Uterus (tissue), 4 donors: ENCODE measurements around the gene ADARB1. TPM values are rescaled to one million over a fixed set of nuclear protein-coding genes. Genes with fewer than 3 reads are reported as not detected.
"Not testable (repeated sequence)": the region's sequence is repeated elsewhere in the genome, so short reads cannot be mapped to it uniquely, and the experiment has no call there.

Experiments used
- DNase-seq, 2 donors: peaks; one replicate each; pipeline ENCODE4 v3.0.0-alpha.2; 2019 to 2020
- H3K27ac ChIP-seq, 2 donors: fragments of 200-600 bp; sonication (generic); 1 replicate in 1 of 2; 2 replicates in 1 of 2; pipeline ENCODE4 v1.5.1; 2016 to 2018
- H3K27me3 ChIP-seq, 2 donors: fragments of 200-600 bp; sonication (generic); one replicate each; pipeline ENCODE4 v1.5.1; 2018 to 2019; ENCODE audit warnings: control low read depth in 1 of 2
- H3K36me3 ChIP-seq, 2 donors: fragments of 200-600 bp; sonication (generic); one replicate each; pipeline ENCODE4 v1.5.1; 2019; ENCODE audit warnings: control low read depth in 1 of 2
- H3K4me1 ChIP-seq, 2 donors: fragments of 200-600 bp; sonication (generic); one replicate each; pipeline ENCODE4 v1.5.1; 2018 to 2019; ENCODE audit warnings: control low read depth in 1 of 2
- H3K4me3 ChIP-seq, 2 donors: fragments of 200-600 bp; sonication (generic); 1 replicate in 1 of 2; 2 replicates in 1 of 2; pipeline ENCODE4 v1.5.1; 2018 to 2019; ENCODE audit warnings: mild to moderate bottlenecking in 1 of 2
- H3K9me3 ChIP-seq, 2 donors: fragments of 200-600 bp; sonication (generic); one replicate each; pipeline ENCODE4 v1.5.1; 2019; ENCODE audit warnings: control low read depth in 1 of 2
- POLR2A ChIP-seq, 2 donors: fragments of 450-650 bp; IDR thresholded peaks; one replicate each; pipeline ENCODE4 v1.6.1; 2016; ENCODE audit warnings: antibody characterized with exemption in 2 of 2, mild to moderate bottlenecking in 1 of 2, moderate library complexity in 1 of 2
- intact Hi-C: fragments of 100-400 bp; cut with DNase I; formaldehyde crosslinking; loops from one replicate; pipeline ENCODE4 v1.15.1; 2023; ENCODE audit warnings: low total_unique reads
- total RNA-seq, 4 donors: library from RNA; depleted of rRNA in 3 of 4; stranded (reverse); fragments of >200 nt in 3 of 4; gene quantifications; one replicate each; pipeline versions ENCODE4 v1.1.0 to v1.2.4, GENCODE V29; 2014 to 2023
- TF ChIP-seq, protein P1 (sequence below), 4 experiments: fragments of 200-600 bp in 2 of 4; fragments of 450-650 bp in 2 of 4; sonication (generic) in 2 of 4; IDR thresholded peaks; one replicate each; pipeline ENCODE4 v1.5.1; 2016 to 2019; ENCODE audit warnings: antibody characterized with exemption in 4 of 4, mild to moderate bottlenecking in 2 of 4, moderate library complexity in 1 of 4
- donor health status: DM: yes; HTN: yes; CAD: no.

The ADARB1 gene
- total RNA-seq, 4 donors from 2014 or later, result 21.8 to 69.6 (median 43.3) TPM

DNA sequence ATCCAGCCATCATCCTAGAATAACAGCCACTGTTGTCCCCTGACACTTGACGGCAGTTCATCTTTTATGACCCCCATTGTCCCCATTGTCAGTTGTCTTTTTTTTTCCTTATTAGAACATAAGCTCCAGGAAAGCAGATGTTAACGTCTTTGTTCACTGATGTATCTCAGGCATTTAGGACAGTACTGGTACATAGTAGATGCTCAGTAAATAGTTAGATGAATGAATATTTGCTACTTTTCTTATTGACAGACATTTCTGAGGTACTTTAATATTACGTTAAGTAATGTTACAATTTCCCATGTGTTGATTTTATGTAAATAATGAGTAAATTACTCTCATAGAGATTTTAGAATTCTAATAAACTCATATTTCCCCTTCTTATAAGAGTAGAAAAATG is 69.5 kb downstream of the ADARB1 start:
- intact Hi-C loops, result no loop called here
- Histone ChIP-seq H3K27ac (no peak overlapping the region), H3K9me3 (no peaks in the 10 kb centered on the region), H3K4me1 (no peaks in the 10 kb centered on the region), H3K27me3 (no peaks in the 10 kb centered on the region), H3K36me3 (no peaks in the 10 kb centered on the region), H3K4me3 (no peak overlapping the region)
- TF ChIP-seq POLR2A (IDR thresholded peaks at IDR 0.05), result no peak
- TF ChIP-seq, protein P1, sequence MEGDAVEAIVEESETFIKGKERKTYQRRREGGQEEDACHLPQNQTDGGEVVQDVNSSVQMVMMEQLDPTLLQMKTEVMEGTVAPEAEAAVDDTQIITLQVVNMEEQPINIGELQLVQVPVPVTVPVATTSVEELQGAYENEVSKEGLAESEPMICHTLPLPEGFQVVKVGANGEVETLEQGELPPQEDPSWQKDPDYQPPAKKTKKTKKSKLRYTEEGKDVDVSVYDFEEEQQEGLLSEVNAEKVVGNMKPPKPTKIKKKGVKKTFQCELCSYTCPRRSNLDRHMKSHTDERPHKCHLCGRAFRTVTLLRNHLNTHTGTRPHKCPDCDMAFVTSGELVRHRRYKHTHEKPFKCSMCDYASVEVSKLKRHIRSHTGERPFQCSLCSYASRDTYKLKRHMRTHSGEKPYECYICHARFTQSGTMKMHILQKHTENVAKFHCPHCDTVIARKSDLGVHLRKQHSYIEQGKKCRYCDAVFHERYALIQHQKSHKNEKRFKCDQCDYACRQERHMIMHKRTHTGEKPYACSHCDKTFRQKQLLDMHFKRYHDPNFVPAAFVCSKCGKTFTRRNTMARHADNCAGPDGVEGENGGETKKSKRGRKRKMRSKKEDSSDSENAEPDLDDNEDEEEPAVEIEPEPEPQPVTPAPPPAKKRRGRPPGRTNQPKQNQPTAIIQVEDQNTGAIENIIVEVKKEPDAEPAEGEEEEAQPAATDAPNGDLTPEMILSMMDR (IDR thresholded peaks at IDR 0.05), result no peak
- DNase-seq, result no peak

DNA sequence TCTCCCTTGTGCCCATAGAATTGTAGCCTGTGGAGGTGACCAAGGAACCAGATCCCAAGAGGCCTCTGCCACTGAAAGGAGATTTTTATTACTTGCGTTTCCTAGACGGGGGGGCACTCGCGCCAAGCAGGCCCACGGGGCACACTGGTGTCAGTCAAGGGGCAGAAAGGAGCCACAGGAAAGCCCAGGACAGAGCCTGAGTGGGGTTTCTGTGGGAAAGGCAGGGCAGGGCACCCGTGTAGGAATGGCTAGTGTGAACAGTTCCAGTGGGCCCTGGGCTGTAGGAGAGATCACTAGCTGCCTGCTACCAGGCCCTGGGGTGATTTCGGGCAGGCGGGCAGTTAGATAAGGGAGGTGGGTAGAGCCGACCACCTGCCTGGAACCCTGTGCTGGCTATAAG is 70.8 kb downstream of the ADARB1 start:
- H3K27me3 ChIP-seq, result no peaks in the 10 kb centered on the region
- DNase-seq, result no peak
- TF ChIP-seq, protein P1 (IDR thresholded peaks at IDR 0.05), result no peak
- no peak for TF ChIP-seq POLR2A (IDR thresholded peaks at IDR 0.05)
- intact Hi-C loops, result no loop called here
- H3K4me1 ChIP-seq, result no peaks in the 10 kb centered on the region
- H3K4me3 ChIP-seq, result no peak overlapping the region
- H3K36me3 ChIP-seq, result no peaks in the 10 kb centered on the region
- H3K27ac ChIP-seq, result no peak overlapping the region
- no peaks in the 10 kb centered on the region for H3K9me3 ChIP-seq

DNA sequence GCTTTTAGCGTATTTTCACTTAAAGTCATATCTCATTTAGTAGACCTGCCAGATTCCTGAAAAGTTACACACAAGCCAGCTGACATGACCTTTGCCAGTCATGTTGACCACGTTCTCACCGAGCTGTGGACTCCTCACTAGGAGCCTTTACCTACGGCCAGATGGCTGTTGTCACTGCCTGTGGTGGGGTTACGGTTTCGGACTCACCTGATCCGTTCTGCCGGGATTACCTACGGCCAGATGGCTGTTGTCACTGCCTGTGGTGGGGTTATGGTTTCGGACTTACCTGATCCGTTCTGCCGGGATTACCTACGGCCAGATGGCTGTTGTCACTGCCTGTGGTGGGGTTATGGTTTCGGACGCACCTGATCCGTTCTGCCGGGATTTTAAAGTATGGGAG is 71.5 kb downstream of the ADARB1 start:
- H3K27me3 ChIP-seq, H3K4me1 ChIP-seq, DNase-seq, H3K4me3 ChIP-seq, H3K36me3 ChIP-seq, intact Hi-C loops, H3K9me3 ChIP-seq, H3K27ac ChIP-seq: not testable (repeated sequence)

DNA sequence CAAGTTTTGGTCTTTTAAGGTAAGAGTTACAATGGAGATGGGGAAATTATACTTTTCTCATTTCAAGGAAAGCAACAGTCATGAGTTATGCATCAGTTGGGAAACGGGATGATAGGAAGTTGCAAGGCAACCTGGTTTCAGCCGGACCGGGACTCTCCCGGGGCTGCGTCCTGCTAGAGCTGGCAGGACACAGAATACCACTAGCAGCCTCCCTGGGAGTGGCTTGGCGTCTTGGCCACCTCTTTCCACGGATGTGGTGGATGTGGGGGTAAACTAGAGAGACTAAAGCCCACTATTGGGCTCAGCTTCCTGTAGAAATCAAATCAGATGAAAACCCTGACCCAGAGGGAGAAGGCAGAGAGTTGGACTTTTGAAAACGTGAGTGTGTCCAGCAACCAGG is 71.9 kb downstream of the ADARB1 start:
- DNase-seq, result no peak

DNA sequence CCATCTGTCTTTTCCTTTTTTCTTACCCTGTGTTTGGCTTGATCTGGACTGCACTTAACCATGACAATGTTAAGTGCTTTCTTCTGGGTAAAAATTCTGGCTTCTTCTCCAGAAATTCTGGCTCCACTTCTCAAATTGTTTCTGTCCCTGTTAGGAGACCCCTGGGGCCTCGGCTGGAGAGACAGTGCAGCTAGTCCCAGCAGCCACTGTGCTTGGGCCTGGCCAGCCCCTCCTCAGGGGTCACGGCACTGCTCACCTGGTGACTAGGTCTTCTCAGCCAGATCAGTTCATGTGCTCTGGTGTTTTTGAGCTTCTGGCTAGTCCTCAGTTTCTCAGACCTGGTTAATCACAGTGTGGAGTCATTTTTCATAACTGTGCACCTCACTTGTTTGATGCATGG is 72.4 kb downstream of the ADARB1 start:
- TF ChIP-seq, protein P1 (IDR thresholded peaks at IDR 0.05), result no peak
- TF ChIP-seq POLR2A (IDR thresholded peaks at IDR 0.05), result no peak

More for the DNA sequence above, 71.9 kb downstream of the ADARB1 start:
- no peak overlapping the region for H3K27ac ChIP-seq
- H3K27me3 ChIP-seq, result no peaks in the 10 kb centered on the region
- intact Hi-C loops, result no loop called here
- TF ChIP-seq POLR2A (IDR thresholded peaks at IDR 0.05), result no peak
- TF ChIP-seq, protein P1 (IDR thresholded peaks at IDR 0.05), result no peak
- H3K4me3 ChIP-seq, result no peak overlapping the region
- no peaks in the 10 kb centered on the region for H3K36me3 ChIP-seq
- H3K4me1 ChIP-seq, result no peaks in the 10 kb centered on the region
- no peaks in the 10 kb centered on the region for H3K9me3 ChIP-seq

More for the DNA sequence above, 72.4 kb downstream of the ADARB1 start:
- no peak overlapping the region for H3K27ac ChIP-seq
- no peak for DNase-seq
- intact Hi-C loops, result no loop called here
- no peaks in the 10 kb centered on the region for H3K27me3 ChIP-seq
- no peaks in the 10 kb centered on the region for H3K4me1 ChIP-seq
- H3K9me3 ChIP-seq, result no peaks in the 10 kb centered on the region
- H3K36me3 ChIP-seq, result no peaks in the 10 kb centered on the region
- no peak overlapping the region for H3K4me3 ChIP-seq
